Type B pancreatic cell (in vitro differentiated cells): ENCODE results near the gene OGG1. TPM values are rescaled to one million over a fixed set of nuclear protein-coding genes. Genes with fewer than 3 reads are reported as not detected.
A peak's percentile ranks its signal among the peaks of the same experiment; 100 is the strongest.

Source experiments
- DNase-seq: peaks from one replicate; pipeline ENCODE4 v3.0.0; 2021; ENCODE audit warnings: mixed read lengths; ENCODE audit not compliant: unreplicated experiment; ENCODE audit errors: extremely low spot score
- H3K27ac Mint-ChIP-seq: 2 replicates; pipeline ENCODE4 v1.8.0; 2021; ENCODE audit warnings: mild to moderate bottlenecking, mixed read lengths
- H3K27me3 Mint-ChIP-seq: 2 replicates; pipeline ENCODE4 v1.8.0; 2021; ENCODE audit warnings: mixed read lengths
- H3K36me3 Mint-ChIP-seq: 2 replicates; pipeline ENCODE4 v1.8.0; 2021; ENCODE audit warnings: mixed read lengths
- H3K4me1 Mint-ChIP-seq: one replicate; pipeline ENCODE4 v1.8.0; 2021; ENCODE audit warnings: mixed read lengths; ENCODE audit not compliant: unreplicated experiment
- H3K4me3 Mint-ChIP-seq: 2 replicates; pipeline ENCODE4 v1.8.0; 2021; ENCODE audit warnings: mild to moderate bottlenecking, mixed read lengths
- H3K9me3 Mint-ChIP-seq: 2 replicates; pipeline ENCODE4 v1.8.0; 2021; ENCODE audit warnings: mixed read lengths
- CTCF ChIP-seq: fragments of 200-600 bp; sonication (generic); conservative IDR thresholded peaks from 2 replicates; pipeline ENCODE4 v1.5.0; 2021; ENCODE audit warnings: antibody characterized with exemption, mild to moderate bottlenecking
- total RNA-seq: library from RNA; stranded (reverse); gene quantifications from 2 replicates; pipeline ENCODE4 v1.2.1, GENCODE V29; 2021; ENCODE audit warnings: low replicate concordance

Gene OGG1
- total RNA-seq, 1 donor from 2014 or later = 40.4 TPM

- H3K4me3 Mint-ChIP-seq = no peak overlapping the region
- no peak for DNase-seq
- H3K4me1 Mint-ChIP-seq = no peaks in the 10 kb centered on the region
- no peak overlapping the region for H3K27ac Mint-ChIP-seq
- no peaks in the 10 kb centered on the region for H3K36me3 Mint-ChIP-seq
- no peaks in the 10 kb centered on the region for H3K9me3 Mint-ChIP-seq
- TF ChIP-seq CTCF = no peak
- H3K27me3 Mint-ChIP-seq = peaks cover 58% of the 10 kb centered on the region
Measured at GRCh38 chr3:9715136-9715535, 34.6 kb upstream of the OGG1 start.

GRCh38 chr3:9715764-9716437, 33.9 kb upstream of the OGG1 start:
- Mint-ChIP-seq H3K9me3 (no peaks in the 10 kb centered on the region), H3K27ac (no peak overlapping the region)

GRCh38 chr3:9716801-9717555, 32.8 kb upstream of the OGG1 start:
- H3K4me1 Mint-ChIP-seq = no peaks in the 10 kb centered on the region

More at GRCh38 chr3:9715764-9716437, 33.9 kb upstream of the OGG1 start:
- peak; percentile 16 for TF ChIP-seq CTCF
- Mint-ChIP-seq H3K36me3 (no peaks in the 10 kb centered on the region), H3K4me1 (no peaks in the 10 kb centered on the region), H3K27me3 (peaks cover 56% of the 10 kb centered on the region), H3K4me3 (no peak overlapping the region)
- no peak for DNase-seq

GRCh38 chr3:9717563-9717962, 32.2 kb upstream of the OGG1 start:
- no peaks in the 10 kb centered on the region for H3K4me1 Mint-ChIP-seq
- peaks cover 59% of the 10 kb centered on the region for H3K27me3 Mint-ChIP-seq
- no peak overlapping the region for H3K27ac Mint-ChIP-seq
- DNase-seq = no peak
- no peak for TF ChIP-seq CTCF
- no peaks in the 10 kb centered on the region for H3K9me3 Mint-ChIP-seq
- H3K36me3 Mint-ChIP-seq = no peaks in the 10 kb centered on the region
- no peak overlapping the region for H3K4me3 Mint-ChIP-seq

More at GRCh38 chr3:9716801-9717555, 32.8 kb upstream of the OGG1 start:
- H3K27ac Mint-ChIP-seq = no peak overlapping the region
- TF ChIP-seq CTCF = no peak
- H3K27me3 Mint-ChIP-seq = peaks cover 58% of the 10 kb centered on the region
- no peaks in the 10 kb centered on the region for H3K9me3 Mint-ChIP-seq
- no peak overlapping the region for H3K4me3 Mint-ChIP-seq
- no peaks in the 10 kb centered on the region for H3K36me3 Mint-ChIP-seq
- DNase-seq = no peak

- TF ChIP-seq CTCF = no peak
- H3K27me3 Mint-ChIP-seq = peaks cover 60% of the 10 kb centered on the region
- no peak overlapping the region for H3K27ac Mint-ChIP-seq
- H3K36me3 Mint-ChIP-seq = no peaks in the 10 kb centered on the region
- H3K4me3 Mint-ChIP-seq = no peak overlapping the region
- no peaks in the 10 kb centered on the region for H3K4me1 Mint-ChIP-seq
- H3K9me3 Mint-ChIP-seq = no peaks in the 10 kb centered on the region
- no peak for DNase-seq
Measured at GRCh38 chr3:9718118-9718517, 31.6 kb upstream of the OGG1 start.
